IPS DF 4.7 (cell line): ENCODE measurements around the gene HIVEP3.
"Not testable (repeated sequence)": the region's sequence is repeated elsewhere in the genome, so short reads cannot be mapped to it uniquely, and the experiment has no call there.

Source experiments
- DNase-seq: peaks from one replicate; pipeline ENCODE4 v3.0.0-alpha.2; 2013; ENCODE audit warnings: low spot score; ENCODE audit errors: extremely low read depth

HIVEP3 gene

DNA sequence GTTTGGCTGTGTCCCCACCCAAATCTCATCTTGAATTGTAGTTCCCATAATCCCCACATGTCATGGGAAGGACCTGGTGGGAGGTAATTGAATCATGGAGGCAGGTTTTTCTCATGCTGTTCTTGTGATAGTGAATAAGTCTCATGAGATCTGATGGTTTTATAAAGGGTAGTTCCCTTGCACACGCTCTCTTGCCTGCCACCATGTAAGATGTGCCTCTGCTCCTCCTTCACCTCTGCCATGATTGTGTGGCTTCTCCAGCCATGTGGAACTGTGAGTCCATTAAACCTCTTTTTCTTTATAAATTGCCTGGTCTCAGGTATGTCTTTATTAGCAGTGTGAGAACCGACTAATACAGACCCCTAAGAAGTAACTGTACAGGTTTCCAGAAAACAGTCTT, 2.5 kb upstream of the HIVEP3 start:
- not testable (repeated sequence) for DNase-seq

DNA sequence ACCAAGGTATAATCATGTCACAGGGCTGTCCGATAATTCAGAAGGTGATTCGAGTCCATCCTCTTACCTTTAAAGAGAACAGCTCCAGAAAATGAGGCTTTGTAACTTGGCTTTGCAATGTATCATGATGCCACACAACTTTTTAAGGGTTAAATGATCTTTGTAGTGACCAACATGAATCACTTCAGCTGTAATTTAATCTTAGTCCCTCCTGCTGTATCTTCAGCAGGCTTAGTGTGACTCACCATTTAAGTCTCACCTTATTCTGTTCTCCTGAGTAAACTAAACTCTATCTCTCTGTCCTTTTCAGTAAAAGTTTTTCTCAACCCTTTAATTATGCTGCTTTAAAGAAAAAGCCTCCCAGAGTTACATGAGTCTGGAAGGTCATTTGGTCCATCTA, 1.9 kb upstream of the HIVEP3 start:
- no peak for DNase-seq

DNA sequence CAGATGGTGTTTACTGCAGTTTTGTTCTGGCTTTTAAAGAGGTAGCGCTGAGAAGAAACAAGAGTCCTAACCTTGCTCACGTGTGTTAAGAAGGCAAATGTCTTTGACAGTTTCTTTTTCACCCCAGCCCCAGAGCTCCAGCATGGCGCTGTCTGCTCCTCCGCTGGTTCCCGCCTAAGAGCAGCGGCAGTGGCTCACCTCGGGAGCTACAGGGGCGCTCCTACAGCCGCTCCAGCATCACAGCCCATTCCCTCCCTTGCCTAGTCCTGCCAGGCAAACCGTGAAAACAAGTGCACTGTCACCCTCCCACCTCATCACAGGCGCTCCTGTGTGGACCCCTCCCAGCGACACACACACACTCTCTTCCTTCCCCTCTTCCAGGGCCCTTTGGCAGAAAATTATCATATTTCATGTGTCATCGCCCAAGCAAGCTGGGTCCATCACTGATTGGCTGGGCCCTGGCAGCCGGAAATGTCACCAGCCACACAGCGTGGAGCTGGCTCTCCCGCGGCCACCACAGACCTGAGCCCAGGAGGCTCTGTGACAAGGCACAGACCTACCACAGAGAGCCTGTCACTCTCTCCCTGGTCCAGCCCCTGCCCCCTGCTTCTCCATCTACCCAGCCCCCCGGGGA, 1.2 kb upstream of the HIVEP3 start:
- DNase-seq = no peak

DNA sequence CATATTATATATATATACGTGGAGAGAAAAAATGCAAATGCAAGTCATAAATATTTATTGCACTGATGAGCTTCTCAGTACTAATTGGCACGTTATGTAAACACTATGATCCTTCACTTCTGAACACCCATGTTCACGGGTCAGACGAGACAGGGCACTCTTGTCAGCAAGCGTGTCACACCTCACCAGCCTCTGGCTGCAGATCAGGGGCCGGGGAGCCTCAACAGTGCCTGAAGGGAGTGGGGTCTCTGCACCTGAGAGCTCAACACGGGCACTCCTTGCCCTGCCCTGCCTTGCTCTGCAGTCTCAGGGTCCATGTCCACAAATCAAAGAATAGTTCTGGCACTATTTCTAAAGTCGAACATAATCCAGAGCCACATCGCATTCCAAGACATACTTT, 409 bp upstream of the HIVEP3 start:
- DNase-seq = no peak

DNA sequence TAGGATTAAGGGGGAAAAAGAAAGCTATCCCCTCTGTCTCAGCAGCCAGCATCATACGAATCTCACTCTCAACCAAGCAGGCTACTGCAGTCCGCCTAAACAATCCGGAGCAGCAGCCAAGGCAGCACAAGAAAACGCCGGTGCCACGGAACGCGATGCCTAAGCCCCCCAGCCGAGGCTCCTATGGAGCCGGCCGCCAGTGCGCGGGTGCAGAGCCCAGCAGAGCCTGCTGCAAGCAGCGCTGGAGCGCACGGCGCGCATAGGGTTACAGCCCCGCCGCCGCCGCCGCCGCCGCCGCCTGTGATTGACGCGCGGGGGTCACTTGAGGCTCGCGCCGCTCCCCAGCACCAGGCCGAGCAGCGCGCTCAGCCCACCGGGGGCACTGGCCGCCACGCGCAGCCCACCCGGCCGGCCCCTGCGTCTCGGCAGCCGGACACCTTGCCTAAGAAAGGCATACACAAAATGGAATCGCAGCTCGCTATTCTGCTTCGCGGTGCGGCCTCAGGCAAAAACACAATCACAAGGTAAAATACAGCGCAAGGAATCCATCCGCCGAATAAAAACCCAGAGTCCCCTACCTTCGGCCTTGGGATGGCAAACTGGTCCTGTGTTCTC, 780 bp downstream of the HIVEP3 start:
- DNase-seq = no peak

DNA sequence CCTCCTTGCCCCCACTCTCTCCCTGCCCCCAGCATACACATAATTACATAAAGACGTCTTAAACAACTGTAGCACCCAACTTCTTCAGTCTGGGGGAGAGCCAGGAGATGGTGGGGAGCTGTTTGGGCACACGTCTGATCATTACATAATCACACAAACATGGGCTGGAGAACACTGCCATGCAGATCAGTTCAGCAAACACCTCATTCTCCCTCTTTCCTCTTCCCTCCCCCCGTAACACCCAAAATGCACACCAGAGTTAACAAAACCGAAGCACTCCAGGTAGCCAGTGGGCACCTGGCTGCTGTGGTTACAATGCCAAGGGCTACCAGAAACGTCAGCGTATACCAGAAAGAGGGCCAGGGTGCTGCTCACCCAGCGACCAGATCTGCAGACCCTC, 1.6 kb downstream of the HIVEP3 start:
- DNase-seq = no peak

DNA sequence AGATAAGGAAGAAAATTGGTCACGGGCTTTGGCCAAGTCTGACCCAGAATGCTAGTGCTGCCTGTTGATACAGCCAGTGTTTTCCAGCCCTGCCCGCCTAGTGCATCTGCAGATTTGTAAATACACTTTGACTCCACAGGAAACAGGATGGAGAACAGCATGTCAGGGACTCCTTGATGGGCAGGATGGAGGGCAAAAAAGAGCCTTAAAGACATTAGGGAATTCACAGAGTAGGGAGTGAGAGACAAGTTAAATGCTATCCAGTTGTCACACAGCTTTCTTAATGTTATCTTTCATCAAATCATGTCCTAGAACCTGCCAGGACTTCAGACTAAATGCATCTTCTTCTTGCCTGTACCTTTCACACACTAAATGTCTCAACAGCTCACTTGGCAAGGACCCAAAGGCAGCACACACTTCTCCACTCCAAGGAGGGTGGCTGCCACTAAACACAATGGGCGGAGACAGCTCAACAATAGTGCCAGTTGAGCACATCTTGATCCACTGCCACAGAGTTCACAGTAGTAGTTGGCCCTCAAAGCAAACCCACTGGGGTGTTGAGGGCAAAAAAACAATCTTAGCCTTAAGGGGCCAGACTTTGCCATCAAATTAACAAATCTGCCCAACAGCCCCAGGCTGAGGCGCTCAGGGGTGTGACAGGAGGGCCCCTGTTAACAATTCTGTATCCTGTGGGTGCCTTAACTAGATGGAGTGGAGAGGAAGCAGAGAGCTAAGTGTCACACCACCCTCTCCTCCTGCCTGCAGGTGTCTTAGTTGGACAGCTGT, 2.7 kb downstream of the HIVEP3 start:
- no peak for DNase-seq

DNA sequence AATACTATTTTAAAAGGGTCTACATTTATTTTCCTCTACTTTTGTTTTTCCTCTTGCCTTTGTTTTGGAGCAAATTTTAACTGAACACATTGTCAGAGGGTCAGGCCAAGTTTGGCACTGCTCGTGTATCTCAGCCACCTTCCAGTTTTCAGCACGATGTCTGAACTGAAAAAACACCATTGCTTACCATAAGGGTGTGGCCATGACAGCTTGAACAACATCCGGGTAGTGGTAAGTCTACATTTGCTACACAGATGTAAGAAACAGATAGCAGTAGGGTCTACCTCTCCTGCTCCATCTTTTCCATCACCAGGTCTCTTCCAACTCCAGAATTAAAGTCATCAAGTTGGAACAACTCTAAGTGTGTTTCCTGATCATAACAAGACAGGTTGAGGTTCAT, 4.2 kb downstream of the HIVEP3 start:
- DNase-seq = no peak

DNA sequence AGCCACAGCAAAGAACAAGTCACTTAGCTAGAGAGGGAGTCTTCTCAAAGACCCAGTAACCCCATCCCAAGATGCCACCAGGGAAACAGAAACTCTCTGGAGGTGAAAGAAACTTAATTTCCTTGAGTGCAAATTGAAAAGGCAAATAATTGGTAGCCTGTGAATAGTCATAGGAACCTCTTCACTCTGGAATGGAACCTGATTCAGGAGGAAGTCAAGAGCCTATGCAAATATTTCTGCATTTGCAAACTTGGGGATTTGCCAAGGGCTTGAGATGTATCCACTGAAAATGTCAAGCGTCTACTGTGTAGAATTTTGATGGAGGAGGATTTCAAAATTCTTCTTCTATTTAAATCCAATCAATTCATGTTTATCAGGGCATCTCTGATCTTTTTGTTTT, 5.7 kb downstream of the HIVEP3 start:
- no peak for DNase-seq

DNA sequence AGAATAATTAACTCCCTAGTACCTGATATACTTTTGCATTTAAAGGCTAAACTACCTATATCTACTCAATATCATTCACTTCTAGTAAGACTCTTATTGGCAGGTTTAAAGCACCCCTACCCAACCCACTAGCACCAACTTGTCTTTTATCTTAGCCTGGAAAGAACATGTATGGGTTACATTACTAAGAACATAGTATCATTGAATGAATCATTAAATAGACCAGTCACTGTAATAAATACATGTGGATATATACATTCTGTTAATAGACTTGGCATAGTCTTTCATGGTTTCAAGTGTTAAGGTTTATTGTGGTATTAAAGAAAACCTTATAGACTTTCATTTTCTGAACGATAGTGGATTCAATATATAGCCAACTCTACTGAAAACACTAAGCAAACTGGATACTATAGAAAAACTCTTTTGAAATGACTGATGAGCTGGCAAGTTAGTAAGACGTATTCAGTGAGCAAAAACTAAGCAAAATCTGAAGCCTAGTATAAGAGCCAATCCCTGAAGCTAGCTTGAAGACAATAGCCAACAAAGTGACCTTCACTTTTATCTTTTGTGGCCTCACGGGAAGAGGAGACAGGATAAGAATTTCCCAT, 10.3 kb downstream of the HIVEP3 start:
- no peak for DNase-seq

DNA sequence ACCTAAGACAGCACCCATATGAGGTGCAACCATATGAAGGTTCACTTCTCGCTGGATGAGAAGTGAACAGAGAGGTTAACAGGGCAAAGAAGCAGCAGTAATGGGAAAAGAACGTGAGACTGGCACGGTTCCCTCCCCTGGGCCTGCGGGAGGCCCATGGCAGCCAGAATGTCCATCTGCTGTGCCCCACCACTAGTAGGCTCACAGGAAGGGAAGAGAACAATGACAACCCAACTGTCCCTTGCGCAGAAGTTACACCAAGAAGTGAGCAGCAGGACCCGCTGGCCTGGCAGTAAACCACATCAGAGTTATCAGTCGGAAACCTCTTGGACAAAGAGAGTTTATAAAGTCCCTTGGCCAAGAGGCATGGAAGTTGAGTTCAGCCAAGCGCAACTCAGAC, 11.3 kb downstream of the HIVEP3 start:
- DNase-seq = no peak

DNA sequence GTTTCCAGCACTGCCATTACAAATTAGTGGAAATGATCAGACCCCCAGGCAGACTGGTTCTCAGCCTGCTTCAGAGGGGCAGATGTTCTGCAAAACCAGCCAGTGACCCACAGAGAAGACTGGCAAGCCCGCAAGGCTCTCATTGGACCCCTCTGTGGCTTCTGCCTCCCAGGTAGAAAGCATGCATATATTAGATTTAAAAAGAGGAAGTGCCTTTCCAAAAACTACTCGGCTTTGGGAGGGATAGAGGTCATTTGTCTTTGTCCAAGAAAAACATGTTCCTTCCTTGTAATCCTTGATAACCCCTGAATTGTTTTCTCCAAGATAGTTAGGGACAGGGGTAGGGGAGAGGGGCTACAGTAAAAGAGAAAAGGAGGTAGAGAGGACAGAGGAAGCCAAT, 11.8 kb downstream of the HIVEP3 start:
- no peak for DNase-seq

DNA sequence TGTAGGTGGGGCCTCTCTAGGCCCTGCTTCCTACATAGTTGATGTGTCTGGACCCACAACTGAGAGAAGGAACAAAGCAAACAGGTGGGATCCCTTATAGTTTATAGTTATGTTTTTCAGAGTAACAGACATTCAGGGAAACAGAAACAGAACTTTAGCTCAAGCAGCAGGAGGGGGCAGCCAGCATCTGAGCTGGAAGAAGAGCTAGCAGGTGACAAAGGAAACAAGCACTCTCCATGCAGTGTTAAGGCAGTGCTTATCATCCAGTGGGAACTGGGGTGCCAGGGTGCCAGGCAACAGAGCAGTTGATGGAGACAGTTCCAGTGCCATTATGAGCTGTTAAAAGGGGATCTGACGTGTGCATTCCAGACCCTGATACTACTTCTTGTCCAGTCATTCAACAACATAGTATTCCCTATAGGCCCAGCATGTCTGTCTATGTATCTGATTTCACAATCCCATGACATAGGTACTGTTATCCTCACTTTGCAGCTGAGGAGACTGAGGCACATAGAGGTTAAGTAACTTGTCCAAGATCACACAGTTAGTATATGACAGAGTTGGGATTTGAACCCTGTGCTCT, 13.5 kb downstream of the HIVEP3 start:
- no peak for DNase-seq

DNA sequence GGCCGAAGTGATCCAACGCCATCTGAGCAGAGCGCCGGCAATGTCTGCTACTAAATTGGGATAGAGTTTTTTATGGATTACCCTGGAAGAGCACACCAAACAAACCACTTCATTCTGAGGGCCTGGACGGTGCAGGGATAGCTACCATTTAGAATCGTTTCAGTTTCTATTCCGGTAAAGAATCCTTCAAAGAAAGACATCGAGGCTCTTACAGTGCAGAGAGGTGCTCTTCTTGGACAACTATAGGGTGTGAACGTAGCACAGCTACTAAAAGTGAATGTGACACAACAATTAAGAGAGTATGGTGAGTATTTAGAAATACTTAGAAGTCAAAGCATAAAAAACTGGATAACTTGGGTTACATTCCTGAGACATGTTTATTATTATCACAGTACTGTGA, 16.1 kb downstream of the HIVEP3 start:
- DNase-seq = no peak

DNA sequence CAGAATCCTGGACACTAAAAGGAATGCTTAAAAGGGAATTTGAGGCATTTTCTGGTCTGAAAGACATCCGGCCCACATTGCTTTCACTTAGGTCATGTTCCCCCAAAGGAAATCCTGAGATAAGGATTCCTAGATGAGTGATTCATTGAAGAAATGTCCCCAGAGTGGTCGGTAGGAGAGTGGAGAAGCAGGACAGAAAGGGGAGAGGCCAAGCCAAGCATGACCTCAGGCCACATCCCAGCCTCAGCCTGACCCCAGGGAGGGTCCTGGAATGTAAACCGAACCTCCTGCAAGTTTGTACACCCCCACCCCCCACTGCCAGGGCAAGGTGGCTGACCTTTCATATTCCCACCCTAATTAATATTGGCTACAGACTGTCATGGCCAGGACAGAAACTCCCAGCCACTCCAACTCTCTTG, 16.6 kb downstream of the HIVEP3 start:
- no peak for DNase-seq

DNA sequence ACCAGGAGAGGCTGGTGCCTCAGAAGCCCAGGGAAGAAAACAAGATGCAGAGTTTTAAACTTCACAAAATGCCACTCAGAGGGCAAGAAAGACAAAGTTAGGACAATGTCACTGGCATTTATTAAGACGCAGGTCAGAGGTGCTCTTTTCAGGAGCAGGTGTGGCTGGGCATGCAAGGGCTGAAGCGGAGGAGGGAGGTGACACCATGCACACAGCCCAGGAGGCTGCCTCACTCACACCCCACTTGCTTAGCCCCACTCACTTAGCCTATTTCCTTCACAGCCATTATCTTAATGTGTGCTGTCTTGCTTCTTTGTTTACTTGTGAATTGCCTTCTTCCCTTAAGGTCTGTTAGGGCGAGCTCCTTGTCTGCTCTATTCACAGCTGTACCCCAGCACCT, 17.2 kb downstream of the HIVEP3 start:
- no peak for DNase-seq

DNA sequence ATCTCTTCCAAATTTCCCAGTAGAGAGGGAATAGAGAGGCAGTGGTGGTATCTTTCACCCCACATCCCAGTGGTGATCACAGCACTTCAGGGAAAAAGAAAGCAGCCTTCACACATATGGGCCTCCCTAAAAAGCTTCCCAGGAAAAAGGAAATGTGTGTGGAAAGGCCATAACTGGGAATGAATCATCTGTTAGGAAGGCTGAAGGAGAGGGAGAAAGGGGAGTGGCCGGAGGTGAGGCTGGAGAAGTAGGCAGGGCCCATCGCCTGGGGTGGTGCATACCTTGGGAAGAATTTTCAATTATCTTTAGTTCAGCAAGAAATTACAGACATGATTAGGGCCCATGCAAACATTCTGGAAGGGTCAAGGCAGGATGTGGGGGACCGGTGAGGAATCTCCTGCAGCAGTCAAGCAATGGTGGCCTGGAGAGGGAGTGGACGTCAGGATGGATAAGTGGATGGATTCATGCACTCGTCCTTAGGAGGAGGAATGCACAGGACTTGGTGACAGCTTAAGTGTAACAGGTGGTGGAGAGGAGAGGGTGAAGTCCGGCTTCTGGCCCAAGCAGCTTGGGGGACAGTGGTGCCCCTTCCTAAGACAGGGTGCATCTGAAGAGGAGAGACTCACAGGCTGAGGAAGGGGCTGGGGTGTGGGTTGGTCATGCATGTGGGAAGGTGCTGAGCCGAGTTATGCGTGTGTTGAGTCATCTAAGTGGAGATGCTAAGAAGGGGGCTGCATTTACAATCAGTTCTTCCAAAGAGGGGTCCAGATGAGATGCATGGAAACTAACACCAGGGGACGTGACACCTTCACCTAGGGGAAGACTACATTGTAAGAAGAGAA, 17.9 kb downstream of the HIVEP3 start:
- no peak for DNase-seq

DNA sequence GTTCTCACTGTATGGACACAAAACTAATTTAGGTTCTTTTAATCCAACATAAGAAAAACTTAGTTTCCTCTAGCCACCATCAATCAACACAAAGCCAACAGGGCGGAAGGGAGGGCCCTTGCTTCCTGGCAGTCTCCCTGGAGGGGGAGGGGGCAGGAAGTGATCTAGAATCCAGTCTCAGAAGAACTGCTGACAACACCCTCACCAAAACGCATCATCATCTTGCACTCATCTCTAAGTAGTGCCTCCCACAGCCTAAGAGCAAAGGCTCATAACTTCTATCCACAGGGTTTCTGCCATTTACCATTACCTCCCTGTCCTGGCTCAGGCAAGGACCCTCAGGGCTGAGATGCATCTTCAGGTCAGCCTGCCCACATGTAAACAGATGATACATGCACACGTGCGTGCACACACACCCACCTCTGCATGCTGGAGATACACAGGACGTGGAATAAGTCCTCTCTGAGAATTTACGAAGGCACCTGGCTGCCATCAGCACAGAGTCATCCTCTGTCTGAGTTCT, 20.5 kb downstream of the HIVEP3 start:
- no peak for DNase-seq

DNA sequence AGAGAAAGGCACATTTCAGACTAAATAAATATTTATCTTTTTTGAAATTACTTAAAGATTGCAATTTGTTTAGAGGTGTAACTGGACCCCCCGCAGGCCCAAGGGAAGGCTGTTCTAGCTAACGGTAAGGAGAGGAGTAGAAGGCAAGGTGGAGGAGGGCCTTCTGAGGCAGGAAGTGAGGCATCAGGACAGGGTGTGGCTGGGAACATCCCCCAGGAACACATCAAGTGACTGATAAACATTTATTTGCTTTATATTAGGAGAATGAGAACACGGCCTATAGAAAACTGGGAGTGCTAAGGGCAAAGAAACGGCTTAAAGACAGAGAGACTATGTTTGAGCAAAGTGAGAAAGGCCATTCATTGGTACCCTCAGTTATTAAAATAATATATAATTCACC, 23.2 kb downstream of the HIVEP3 start:
- DNase-seq = no peak

DNA sequence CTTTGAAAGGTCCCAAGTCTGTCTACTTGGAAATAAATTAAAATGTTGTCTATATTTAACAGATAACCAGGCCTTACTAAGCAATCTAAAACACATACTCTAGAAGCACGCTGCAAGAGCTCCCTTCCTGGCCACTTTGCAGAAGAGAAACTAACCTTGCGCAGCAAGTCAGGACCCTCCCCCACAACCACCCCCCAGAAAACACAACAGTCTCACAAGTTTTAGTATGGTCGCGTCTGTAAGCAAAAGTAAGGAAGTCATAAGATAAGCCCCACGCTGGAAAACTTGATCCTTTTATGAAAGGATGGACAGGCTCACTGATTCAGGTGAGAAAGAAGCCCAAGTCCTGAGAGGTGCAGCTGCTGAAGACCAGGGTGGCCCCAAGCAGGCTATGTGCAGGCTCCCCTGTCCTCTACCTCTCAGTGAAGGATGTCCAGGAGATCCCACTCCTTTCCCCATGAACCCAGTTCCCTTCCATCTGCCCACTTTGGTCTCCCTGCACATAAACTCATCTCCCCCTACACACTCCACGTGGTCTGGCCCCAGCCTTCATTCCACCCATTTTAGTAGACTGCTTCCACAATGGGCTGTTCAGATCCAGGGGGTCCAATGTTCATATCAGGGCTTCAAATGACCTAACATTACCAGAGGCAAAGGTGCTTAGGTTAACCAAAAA, 23.8 kb downstream of the HIVEP3 start:
- no peak for DNase-seq
